Lower leg skin (tissue), 4 donors: ENCODE results near the gene WWOX. TPM values are rescaled to one million over a fixed set of nuclear protein-coding genes. Genes with fewer than 3 reads are reported as not detected.

Source experiments
- DNase-seq, 2 donors: peaks; one replicate each; pipeline ENCODE4 v3.0.0-alpha.2; 2019; ENCODE audit warnings: low spot score in 2 of 2
- H3K4me3 ChIP-seq: fragments of 200-600 bp; sonication (generic); 2 replicates; pipeline ENCODE4 v1.5.1; 2017; ENCODE audit warnings: mild to moderate bottlenecking, low read depth; ENCODE audit not compliant: poor library complexity, severe bottlenecking
- CTCF ChIP-seq, 3 donors: fragments of 450-650 bp; IDR thresholded peaks; one replicate each; pipeline ENCODE4 v1.5.1; 2016; ENCODE audit warnings: antibody characterized with exemption in 3 of 3, mild to moderate bottlenecking in 3 of 3, moderate library complexity in 2 of 3
- POLR2A ChIP-seq, 2 donors: fragments of 450-650 bp; IDR thresholded peaks; one replicate each; pipeline ENCODE4 v1.6.1; 2016 to 2017; ENCODE audit warnings: antibody characterized with exemption in 2 of 2, mild to moderate bottlenecking in 1 of 2, moderate library complexity in 1 of 2
- WGBS, 2 donors: methylation state at CpG; one replicate each; pipeline ENCODE4 v1.1.5; 2018; 5-methylcytosine and 5-hydroxymethylcytosine counted together
- intact Hi-C: fragments of 100-400 bp; cut with DNase I; formaldehyde crosslinking; loops from one replicate; pipeline ENCODE4 v1.15.0; 2023; ENCODE audit warnings: low total_unique reads
- total RNA-seq, 4 donors: library from RNA; depleted of rRNA; stranded (reverse); fragments of >200 nt; gene quantifications; one replicate each; pipeline ENCODE4 v1.1.0, GENCODE V29; 2016

Gene WWOX
- total RNA-seq, 4 donors from 2014 or later: 21.0 to 82.7 (median 36.1) TPM

DNA sequence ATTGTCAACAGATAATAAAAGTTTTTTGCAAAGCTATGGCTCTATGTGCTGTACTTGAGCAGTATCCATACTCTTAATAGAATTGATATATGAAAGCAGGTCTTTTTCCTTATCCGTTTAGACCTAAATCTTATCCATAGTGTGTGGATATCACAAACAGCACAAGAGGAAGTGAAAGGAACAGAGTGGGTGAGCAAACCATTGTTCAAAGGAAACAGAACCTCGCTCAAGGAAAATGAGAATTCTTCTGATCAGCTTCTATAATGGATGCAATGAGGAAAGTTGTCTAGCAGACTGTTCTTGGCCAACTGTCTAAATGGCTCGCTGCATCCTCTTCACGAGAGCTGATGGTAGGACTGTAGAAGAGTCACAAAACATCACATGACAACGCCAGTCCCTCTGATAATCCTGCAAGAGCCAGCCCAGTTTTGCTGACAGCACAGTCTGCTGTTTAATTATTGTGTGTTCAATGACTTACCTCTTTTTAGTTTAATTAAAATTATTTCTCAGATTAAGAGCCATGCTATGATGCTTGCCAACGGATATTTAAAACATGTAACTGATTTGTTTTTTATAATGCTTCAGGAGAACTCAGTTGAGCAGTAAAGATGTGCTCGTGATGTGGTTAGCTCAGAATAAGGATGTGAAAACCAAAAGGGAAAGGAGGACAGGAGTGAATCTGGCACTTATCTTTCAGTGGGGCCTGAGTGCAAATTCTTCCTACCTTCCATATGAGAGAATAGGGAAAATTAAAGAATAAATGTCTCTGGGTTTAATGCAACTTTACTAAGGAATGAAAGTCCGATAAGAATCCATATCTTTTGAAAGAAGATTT is 38.5 kb downstream of the WWOX start:
- WGBS, 2 donors: 89 to 91% methylated on average over 8 of the region's 8 CpGs
- TF ChIP-seq CTCF (IDR thresholded peaks at IDR 0.05) (no peak), POLR2A (IDR thresholded peaks at IDR 0.05) (no peak)
- no peak for DNase-seq
- intact Hi-C loops: no loop called here
- no peak overlapping the region for H3K4me3 ChIP-seq

DNA sequence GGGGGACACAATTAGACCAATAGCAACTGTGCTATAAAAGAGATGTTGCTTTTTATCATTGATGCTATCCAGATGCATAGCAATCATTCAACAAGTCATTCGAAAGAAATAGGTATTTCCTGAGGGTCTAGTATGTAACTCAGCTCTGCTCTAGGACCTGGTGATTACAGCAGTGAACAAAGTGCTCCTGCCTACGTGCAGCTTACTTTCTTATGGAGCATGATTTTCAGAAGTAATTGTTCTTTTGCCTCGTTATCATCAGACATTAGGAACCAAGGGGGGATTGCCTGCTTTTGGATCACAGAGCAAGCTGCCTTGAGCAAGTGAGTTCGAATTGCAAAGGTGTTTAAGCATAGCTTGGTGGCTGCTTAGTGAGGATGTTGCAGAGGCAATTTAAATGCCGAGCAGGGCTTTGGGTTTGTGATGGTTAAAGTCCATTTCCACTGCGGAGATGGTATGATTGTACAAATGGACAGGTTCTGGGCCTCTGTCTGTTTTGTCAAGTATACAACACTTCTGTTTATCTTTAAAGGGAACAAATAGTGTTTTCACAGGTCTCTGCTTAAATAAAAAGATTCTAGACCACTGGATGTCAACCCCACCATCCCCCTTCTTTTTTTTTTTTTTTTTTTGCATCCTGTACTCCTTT is 41.5 kb downstream of the WWOX start:
- TF ChIP-seq POLR2A (IDR thresholded peaks at IDR 0.05): no peak
- TF ChIP-seq CTCF (IDR thresholded peaks at IDR 0.05): no peak
- intact Hi-C loops: no loop called here
- 87 to 92% methylated on average over 6 of the region's 6 CpGs for WGBS, 2 donors
- H3K4me3 ChIP-seq: no peak overlapping the region
- no peak for DNase-seq

DNA sequence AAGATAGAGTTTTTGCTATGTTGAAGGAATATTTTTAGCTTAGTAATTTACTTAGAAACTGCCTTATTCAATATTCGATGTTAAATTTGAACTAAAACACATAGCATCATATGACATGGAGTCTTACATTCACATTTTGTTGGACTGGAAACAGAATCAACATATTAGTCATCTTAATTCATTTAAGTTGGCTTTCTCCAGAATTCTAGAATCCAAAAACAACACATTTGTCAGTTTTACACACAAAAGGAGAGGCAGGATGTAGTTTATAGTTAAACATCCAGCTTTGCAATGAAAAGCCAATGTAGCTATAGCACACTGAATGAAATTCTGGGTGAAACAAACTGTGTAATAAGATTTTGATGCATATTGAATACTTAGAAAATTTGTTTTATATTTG is 43.3 kb downstream of the WWOX start:
- intact Hi-C loops: no loop called here
- TF ChIP-seq CTCF (IDR thresholded peaks at IDR 0.05) (no peak), POLR2A (IDR thresholded peaks at IDR 0.05) (no peak)
- no peak overlapping the region for H3K4me3 ChIP-seq
- DNase-seq: no peak
- WGBS, 2 donors: 48 to 60% methylated on average over 1 of the region's 1 CpG

DNA sequence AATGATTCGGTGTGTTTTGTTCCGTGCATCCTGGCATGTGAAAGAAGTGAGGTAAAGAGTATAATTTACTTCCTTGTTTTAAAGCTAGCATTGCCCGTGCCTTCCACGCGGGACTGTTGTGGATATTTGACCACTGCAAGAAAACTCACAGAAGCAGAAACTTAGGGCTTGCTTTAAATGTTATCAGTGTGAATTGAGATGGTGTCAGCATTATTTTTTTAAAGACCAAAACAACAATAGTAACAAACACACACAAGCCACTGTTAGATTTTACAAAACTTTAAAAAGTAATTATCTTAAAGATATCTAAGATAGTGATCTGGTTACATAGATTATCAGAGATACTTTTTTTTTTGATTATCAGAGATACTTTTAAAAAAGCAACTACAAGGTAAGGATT is 47.4 kb downstream of the WWOX start:
- no peak for TF ChIP-seq CTCF (IDR thresholded peaks at IDR 0.05)
- TF ChIP-seq POLR2A (IDR thresholded peaks at IDR 0.05): no peak
- WGBS, 2 donors: 75 to 91% methylated on average over 5 of the region's 5 CpGs
- DNase-seq: no peak
- H3K4me3 ChIP-seq: no peak overlapping the region
- intact Hi-C loops: no loop called here

- no peak for DNase-seq
- intact Hi-C loops: no loop called here
- H3K4me3 ChIP-seq: no peak overlapping the region
- WGBS, 2 donors: 73 to 81% methylated on average over 10 of the region's 10 CpGs
- TF ChIP-seq CTCF (IDR thresholded peaks at IDR 0.05) (no peak), POLR2A (IDR thresholded peaks at IDR 0.05) (no peak)
Measured at GRCh38 chr16:78147911-78148401, 48.5 kb downstream of the WWOX start.
